EL (cell line): ENCODE measurements around the gene FAM9B.
"Not testable (repeated sequence)": the region's sequence is repeated elsewhere in the genome, so short reads cannot be mapped to it uniquely, and the experiment has no call there.

Source experiments
- DNase-seq: peaks from one replicate; pipeline ENCODE4 v3.0.0-alpha.2; 2016

FAM9B gene

DNA sequence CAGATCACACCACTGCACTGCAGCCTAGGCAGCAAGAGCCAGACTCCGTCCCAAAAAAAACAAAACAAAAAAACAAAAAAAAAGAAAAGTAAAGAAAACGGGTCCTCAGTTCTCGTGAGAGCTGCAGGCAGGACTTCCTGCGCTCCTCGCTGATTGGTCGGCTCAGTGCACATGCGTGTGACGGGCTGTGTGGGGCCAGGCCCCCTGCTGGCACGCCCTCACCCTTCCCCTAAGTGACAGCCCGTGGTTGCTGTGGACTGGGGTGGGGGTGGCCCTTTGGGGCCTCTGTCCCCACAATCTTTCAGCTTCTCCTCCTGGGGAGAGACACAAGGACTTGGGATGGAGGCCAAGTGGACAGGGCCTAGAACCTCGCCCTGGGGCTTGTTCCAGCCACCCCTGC, at the start of gene FAM9B:
Gene FAM9B, minus strand, starts transcription at position 139 of the 400 bp plus-strand sequence. CDS start 1,141 bp downstream, outside the sequence.
- no peak for DNase-seq

DNA sequence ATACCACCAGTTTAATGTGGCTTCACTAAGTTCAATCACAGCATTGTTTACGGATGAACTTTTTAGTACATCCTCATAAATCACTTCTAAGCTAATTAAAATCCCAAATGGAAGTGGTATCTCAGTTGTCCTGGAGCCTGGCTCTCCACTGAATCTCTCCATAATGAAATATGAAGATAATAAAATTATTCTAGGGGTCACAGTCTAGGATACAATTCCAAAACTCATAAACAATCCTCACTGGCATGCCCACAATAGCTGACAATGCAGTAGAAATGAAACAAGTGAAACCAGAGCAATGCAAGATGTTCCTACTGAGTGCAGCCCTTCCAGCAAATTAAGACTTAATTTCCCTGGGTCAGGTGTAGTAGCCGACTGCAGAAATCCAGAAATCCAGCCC, 47.3 kb upstream of the FAM9B start:
- no peak for DNase-seq

DNA sequence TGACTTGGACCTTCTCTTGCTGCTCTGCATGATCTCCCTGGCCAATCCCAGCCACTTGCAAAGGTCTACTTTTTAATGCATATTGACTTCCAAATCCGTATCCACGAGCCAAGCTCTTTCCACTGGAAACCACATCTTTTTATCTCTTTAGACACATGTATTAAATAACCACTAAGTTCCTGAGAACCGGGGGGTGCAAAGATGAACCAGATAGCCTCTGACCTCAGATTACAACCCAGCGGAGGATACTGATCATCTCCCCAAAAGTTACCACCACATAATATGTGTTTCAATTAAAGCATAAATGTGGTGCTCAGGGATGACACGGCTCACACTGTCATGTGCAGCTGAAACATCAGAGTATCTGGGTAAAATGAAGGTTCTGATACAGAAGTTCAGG, 40.4 kb upstream of the FAM9B start:
- no peak for DNase-seq

DNA sequence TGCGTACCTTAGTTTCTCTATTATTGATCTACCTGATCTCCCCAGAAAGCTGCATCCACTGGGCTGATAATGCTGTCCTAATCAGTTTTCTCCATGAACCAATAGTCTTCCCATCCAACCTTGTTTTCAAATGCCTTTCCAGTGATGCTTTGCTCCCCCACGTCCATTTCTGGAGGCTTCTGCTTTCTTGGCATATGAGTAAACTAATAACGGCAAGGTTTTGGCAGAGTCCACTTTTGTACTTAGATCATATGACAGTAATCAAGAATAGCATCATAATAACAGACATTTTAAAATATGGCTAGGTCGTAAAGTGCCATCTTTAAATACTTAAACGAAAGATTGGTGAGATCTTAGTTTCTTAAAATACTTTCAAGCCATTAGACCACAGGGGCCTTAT, 38.4 kb upstream of the FAM9B start:
- DNase-seq, result peak; percentile 41

DNA sequence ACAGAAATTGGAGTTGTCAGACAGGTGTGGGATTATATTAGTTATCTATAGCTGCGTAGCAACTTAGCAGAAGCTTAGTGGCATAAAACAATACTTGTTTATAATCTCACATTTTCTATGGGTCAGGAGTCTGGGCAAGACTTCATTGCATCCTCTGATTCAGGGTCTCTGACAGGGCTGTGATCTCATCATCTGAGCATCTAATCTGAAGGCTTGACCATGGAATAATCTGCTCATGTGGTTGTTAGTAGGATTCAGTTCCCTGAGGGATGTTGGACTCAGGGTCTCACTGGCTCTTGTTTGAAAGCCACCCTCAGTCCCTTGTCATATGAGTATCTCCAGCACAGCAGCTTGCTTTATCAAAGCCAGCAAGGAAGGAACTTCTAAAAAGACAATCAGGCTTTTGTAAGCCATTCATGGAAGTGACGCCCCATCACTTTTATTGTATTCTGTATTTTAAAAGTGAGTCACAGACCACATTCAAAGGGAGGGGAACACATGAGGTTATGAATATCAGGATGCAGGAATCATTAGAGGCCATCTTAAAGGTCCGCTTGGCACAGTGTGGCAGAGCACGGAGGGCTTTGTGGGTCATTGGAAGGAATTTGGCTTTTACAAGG, 37.2 kb upstream of the FAM9B start:
- DNase-seq, result peak; percentile 64

DNA sequence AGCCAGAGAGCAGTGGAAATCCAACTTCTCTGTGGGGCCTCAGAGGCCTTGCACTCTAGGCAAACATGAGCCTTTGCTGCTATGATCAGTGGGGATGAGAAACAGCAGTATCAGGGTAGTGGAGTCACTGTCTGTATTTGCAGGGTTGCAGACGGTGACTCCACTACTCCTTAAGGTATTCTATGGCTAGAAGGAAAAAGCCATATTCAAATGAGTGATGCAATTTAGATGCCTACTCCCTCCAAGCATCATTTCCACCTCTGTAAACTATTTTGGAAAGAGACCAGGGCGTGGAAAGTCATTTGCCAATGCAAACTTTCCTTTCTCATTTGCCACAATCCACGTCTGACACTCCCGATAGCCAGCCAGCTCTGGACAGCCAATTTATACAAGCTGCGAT, 35.6 kb upstream of the FAM9B start:
- no peak for DNase-seq

DNA sequence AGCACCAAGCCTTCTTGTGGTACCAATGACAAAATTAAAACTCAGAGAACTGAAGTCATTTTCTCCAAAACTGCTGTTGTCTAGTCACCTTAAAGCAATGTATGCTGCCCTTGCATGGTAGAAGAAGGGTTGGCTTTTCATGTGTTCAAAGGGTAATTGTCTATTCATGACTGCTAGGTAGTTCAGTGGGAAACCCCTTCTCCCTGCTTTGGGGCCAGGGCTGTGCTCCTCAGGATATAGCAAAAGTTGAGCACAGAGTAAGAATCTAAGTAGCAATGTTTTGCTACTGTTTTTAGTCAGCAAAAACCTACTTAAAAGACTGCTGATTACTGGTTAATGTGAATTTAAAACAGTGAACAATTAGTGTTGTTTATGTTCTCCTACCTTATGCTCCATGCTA, 30.8 kb upstream of the FAM9B start:
- DNase-seq, result no peak

DNA sequence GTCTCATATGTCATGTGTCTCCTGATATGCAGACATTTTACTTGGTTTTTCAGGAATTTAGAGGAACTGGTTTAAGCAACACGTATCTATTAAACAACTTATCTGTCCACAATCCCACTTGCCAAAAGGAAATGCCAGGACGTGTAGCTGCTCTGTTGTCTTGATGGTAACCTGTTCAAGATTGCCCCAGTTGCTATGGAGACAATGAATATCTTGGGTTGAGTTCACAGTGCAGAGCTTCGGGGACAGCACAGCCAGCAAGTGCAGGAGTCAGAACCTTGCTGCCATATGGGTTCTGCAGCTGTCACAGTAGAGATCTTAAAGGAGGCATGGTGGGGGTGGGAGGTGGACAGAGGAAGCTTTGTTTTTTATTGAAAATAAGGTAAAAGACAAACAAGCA, 28.7 kb upstream of the FAM9B start:
- no peak for DNase-seq

DNA sequence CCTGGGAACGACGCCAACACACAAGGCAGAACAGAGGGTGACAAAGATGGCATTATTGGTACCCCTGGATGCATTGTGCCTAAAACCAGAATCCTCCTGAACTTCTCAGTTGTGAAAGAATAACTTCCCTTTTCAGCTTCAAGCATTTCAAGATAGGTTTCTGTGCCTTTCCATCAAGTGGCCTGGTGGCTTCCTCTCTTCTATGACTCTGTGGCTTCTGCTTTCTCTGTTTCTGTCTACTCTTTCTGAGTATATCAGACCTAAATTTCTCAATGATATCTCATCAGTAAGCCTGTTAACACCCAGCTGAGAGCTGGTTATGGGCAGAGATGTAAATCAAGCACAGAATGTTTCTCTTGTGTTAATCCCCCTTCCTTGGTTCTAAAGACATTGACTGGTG, 21.4 kb upstream of the FAM9B start:
- DNase-seq, result no peak

DNA sequence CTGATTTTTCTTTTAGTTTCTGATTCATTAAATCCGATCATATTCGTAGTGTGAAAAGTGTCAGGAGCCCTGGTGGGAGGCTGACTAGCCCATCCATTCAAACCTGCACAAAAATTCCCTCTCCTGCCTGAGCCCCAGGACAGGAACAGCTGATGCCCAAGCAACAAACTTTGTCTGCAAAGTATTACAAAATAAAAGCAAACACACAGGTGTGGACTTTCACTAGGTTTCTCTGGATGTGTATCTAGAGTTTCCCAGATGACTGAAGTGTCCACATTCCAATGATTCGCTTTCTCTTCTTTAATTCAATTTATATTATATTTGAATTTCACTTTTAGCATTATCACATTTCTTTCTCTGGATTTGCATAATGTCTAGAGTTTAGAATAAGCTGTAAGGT, 18.2 kb upstream of the FAM9B start:
- no peak for DNase-seq

DNA sequence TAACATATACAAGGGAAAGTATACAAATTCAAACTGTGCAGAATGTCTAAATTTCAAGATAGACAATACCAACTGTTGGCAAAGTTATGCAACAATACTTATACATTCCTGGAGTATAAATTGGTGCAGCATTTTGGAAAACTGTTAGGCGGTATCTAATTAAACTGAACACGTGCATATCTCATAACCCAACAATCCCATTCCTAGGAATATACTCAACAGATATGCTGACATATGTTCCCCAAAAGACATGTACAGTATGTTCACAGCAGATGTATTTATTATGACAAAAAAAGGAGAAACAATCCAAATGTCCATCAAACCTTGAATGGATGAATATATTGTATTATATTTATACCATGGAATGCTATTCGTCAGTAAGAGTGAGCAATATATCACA, 16.4 kb upstream of the FAM9B start:
- no peak for DNase-seq

DNA sequence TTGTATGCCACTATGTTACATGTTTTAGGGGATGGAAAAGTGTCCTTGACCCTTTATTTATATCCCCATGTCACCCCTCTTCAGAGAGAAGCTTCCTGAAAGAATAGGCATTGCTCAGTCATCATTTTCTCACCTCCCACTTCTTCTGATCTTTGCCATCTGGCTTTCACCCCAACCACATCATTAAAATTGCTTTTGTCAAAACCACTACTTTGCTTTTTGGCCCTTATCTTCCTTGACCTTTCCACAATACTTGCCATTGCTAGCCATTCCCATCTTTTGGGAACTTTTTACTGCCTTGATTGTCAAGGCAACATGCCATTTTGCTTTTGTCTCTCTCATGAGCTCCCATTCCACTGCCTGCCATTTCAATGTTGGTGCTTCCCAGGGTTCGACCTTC, 14.9 kb upstream of the FAM9B start:
- DNase-seq, result peak; percentile 1

DNA sequence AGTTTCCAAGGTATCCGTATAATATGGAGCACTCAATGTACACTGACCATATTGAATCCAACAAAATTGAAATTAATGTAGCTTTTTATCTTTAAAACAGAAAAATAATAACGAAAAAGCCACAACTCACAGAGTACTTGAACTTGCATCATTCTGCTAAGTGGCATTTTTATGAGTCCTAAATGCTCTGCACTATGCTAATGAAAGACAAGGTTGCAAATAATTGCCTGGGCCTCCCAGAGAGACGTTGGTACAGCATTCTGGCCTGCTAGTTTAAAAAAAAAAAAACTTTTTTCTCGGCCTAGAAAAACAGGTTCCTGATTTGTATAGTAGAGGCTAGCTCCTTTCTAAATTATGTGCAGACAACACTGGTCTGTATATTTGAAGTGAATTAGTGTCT, 4.3 kb upstream of the FAM9B start:
- DNase-seq, result no peak

DNA sequence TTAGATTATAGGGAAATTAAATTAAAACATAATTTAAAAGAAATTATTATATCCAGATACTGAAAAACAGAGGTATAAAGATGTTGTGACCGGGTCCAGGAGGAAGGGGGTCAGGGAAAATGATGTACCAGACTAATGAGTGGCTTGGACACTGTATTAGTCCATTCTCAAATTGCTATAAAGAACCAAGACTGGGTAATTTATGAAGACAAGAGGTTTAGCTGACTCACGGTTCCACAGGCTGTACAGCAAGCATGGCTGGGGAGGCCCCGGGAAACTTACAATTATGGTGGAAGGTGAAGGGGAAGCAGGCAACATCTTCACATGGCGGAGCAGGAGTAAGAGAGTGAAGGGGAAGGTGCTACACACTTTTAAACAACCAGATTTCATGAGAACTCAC, 3.4 kb upstream of the FAM9B start:
- no peak for DNase-seq

DNA sequence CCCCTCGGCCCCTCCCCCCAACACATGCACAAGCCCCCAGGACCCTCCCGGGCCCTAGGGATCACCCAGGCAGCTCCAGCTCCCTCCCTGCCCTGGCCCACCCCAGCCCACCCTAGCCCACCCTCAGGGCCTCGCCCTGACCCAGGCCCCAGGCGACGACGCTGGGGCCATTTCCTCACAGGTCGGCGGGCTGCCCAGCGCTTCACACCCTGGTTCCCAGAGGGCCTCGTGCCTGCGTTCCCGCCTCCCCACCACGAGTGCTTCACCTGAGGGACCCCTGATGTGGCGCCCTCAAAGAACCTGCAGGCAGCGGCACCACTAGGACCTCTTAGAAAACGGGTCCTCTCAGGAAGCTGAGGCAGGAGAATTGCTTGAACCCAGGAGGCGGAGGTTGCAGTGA, 341 bp downstream of the FAM9B start:
- no peak for DNase-seq

DNA sequence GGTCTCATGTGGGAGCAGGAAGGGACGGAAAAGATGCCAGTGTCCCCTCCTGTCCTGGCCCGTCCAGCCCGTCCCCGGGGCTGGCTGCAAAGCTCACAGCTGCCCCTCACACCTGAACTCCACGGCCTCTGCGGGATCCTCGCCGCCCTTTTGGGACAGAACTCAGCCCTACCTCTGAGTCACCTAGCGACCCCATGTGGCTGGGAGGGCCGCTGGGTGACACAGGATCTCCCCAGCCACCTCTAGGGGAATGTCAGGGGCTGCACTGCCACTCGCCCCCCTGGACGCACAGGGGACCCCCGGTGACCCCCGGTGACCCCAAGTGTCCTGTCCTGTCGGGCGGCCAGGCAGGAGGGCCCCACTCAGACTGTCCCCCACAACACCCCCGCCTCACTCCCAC, 748 bp downstream of the FAM9B start:
- no peak for DNase-seq

DNA sequence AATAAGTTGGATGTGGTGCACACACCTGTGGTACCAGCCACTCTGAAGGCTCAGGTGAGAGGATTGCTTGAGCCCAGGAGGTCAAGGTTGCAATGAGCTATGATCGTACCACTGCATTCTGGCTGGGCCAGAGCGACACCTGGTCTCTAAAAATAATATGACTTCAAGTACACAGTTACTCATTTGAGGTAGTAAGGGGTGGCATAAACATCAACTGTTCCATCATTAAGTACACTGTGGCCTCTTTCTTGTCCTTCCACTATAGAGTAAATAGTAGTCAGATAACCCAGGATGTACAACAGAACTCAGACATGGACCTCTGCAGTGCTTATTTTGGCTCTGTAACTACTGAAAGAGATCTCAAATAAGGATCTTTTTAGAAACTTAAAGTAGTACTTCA, 10.6 kb downstream of the FAM9B start:
- no peak for DNase-seq

DNA sequence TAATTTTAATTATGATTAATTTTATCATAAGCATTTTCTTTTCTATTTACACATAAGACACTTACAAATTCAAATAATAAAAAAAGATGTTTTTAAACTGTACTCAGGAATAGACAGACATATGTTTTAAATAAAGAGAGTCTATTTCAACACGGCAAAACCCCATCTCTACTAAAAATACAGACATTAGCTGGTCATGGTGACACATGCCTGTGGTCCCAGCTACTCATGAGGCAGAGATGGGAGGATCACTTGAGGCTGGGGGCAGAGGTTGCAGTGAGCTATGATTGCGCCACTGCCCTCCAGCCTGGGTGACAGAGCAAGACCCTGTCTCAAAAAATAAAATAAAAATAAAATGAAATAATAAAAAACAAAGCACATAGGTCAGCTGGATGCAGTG, 14.8 kb downstream of the FAM9B start:
- no peak for DNase-seq

DNA sequence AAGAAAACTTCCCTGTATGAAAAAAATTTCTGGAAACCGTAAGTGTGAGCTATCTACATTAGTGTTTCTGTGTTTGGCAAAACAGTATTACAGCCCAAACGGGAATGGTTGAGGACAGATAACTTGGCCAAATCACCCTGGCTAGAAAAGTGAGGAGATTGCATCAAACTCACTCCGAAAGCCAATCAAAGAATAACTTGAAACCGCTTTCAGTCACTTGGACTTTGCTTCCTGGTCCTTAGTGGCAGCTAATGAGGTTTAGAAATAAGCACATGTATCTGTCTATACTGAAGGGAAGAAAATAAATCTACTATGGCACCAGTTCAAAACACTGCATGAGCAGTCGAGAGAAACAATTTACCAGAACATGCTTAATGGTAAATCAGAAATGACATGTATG, 15.6 kb downstream of the FAM9B start:
- DNase-seq, result not testable (repeated sequence)

DNA sequence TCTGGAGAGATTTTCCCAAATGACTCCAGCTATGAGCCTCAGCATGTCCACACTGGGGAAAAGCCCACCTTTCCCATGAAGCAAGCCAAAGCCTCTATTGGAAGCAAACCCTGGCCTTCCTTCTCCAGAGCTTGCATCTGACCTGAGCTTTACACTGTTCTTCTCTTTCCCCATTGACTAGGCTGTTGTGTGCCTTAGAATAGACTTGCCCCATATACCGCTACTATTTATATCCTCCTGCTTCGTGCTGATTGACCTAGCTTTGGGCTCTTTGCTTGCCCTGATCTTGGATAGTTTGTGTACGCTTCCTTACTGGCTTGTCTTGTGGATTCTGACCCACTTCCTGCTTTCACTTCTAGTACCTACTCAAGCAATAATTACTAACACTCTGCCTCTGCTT, 30.9 kb downstream of the FAM9B start:
- DNase-seq, result no peak

DNA sequence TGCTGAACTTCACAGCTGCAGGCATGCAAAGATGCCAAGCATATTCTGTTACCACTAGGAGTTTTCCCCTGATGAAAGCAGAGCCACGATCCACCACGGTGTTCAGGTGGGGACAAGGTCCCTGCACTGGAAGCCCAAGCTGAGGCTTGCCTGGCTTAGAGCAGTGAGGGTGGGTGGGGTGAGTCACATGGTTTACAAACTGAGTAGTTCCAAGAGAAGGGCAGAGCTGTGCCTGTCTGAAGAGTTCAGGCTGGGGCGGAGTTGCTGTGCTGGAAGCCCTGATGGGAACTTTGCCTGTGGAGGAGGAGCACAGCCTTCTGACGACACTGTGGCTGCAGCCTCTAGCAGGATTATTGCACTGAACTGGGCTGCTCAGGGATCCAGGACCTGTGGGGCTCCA, 45.5 kb downstream of the FAM9B start:
- DNase-seq, result peak; percentile 17

DNA sequence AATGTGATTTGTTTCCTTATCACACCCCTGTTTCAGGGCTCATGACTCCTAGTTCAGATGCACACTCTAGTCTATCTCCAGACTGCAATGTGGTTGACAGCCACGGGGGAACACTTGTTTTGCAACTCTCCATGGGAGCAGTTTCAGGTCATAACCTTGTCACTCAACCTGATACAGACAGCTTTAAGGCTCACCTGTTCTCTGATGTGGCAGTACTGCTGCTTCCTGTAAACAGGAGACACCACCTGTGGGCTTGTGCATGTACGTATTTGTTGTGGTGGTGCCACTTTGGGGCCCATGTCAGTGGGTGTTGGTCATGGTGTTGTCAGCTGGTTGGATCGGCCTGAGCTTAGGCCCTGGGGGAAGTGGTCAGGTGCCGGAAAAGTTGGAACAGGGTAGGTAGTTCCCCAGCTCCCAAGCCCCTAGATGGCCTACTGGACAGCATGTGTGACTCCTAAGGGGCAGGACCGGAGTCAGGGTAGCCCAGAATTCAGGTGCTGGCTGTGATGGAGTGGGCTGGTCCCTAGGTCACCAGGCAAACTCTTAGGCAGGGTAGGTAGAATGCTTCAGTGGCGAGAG, 46.2 kb downstream of the FAM9B start:
- DNase-seq, result no peak

DNA sequence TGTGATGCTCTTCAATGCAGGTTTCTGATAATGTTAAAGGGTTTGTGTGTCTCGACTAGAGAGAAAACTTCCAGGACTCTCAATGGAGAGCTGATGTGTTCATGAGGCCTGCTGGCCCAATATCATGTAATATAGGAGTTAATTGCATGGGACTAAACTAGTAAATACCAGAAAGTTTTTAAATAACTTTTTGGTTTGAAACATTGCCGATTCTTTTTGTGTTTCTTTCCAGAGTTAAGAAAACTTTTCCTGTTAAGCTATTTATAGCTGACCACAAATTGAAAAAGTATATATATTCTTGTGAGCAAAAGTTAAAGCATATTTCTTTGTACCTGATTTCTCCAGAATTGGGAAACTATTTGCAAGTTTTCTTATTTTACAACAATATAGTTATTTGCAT, 49.7 kb downstream of the FAM9B start:
- no peak for DNase-seq

DNA sequence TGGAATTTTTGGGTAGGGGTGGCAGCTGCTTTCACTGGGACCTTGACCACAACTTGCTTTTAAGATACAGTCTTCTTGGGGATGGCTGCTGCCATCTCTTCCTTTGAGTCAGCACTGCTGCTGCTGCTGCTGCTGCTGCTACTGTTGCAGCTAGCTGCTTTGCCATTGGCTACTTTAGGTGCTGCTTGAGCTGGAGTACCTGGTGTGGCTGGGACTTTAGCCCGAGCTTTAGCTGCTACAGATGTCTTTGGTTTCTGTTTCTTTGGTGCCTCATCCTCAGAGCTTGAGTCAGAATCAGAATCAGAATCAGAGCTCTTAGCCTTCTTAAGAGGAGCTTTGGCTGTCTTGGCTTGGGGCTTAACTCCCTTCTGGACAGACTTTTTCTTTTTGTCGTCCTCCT, 52.2 kb downstream of the FAM9B start:
- DNase-seq, result no peak

DNA sequence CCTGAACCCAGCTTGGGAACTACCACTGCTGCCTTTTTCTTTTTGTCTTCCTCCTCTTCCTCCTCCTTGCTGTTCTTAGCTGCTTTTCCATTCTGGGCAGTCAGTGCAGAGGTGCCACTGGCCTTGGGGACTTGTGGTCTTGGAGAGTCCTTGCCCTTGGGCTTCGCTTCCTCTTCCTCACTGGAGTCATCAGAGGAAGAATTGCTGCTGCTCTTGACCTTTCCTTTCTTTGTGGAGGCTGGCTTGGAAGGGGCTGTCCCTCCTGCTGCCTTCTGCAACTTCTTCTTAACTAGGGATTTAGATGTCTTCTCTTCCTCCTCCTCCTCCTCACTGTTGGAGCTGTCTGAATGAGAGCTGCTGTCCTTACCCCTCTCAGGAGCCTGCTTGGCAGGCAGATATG, 53.2 kb downstream of the FAM9B start:
- no peak for DNase-seq
